Peyer's patch (tissue), 4 donors: ENCODE results near the gene DPEP2NB.

Source experiments
- CTCF ChIP-seq, 6 experiments: fragments of 450-650 bp in 4 of 6; fragments of 200-600 bp in 2 of 6; sonication (generic) in 1 of 6; IDR thresholded peaks; one replicate each; pipeline ENCODE4 v1.5.1; 2017 to 2019; ENCODE audit warnings: antibody characterized with exemption in 6 of 6, mild to moderate bottlenecking in 3 of 6, moderate library complexity in 1 of 6
- POLR2A ChIP-seq, 2 donors: fragments of 450-650 bp; IDR thresholded peaks; one replicate each; pipeline ENCODE4 v1.5.1; 2017; ENCODE audit warnings: antibody characterized with exemption in 2 of 2, mild to moderate bottlenecking in 2 of 2, moderate library complexity in 2 of 2

DNA sequence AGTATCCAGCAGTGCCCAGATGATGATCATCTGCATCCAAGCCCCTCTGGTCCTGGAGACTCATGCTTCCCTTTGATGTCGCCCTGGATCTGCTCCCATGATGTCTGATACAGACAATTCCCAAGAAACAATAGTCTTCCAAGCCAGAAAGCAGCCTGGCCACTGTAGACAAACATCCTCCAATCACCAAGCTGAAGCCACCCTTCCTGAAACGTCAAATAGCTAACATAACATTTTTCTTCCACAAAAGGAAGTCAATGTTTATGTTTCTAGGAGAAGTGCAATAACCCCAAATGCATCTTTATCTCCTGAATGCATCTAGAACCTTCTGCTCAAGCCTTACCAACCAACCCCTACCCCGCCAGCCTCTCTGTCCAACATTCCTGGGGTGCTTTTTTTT, 15.3 kb downstream of the DPEP2NB start:
- no peak for TF ChIP-seq CTCF (IDR thresholded peaks at IDR 0.05)
- TF ChIP-seq POLR2A (IDR thresholded peaks at IDR 0.05): no peak
